GM04504 (cell line): ENCODE measurements around the gene SLFN12L.
"Not testable (repeated sequence)": the region's sequence is repeated elsewhere in the genome, so short reads cannot be mapped to it uniquely, and the experiment has no call there.

Experiments used
- DNase-seq: peaks from one replicate; pipeline ENCODE4 v3.0.0-alpha.2; 2012; ENCODE audit warnings: low read depth

The SLFN12L gene

GRCh38 chr17:35542990-35543389, 5.5 kb upstream of the SLFN12L start:
- DNase-seq = no peak

- no peak for DNase-seq
Measured at GRCh38 chr17:35541434-35541833, 4.0 kb upstream of the SLFN12L start.

- DNase-seq = no peak
Measured at GRCh38 chr17:35540589-35541404, 3.3 kb upstream of the SLFN12L start.

GRCh38 chr17:35539659-35540026, 2.2 kb upstream of the SLFN12L start:
- no peak for DNase-seq

GRCh38 chr17:35536664-35537171, 760 bp downstream of the SLFN12L start:
- no peak for DNase-seq

GRCh38 chr17:35535406-35535805, 2.1 kb downstream of the SLFN12L start:
- DNase-seq = not testable (repeated sequence)

GRCh38 chr17:35534576-35535093, 2.8 kb downstream of the SLFN12L start:
- no peak for DNase-seq

GRCh38 chr17:35531160-35531559, 6.3 kb downstream of the SLFN12L start:
- no peak for DNase-seq

- DNase-seq = no peak
Measured at GRCh38 chr17:35529866-35530265, 7.6 kb downstream of the SLFN12L start.

GRCh38 chr17:35529326-35529725, 8.2 kb downstream of the SLFN12L start:
- DNase-seq = not testable (repeated sequence)

GRCh38 chr17:35523296-35523695, 14.2 kb downstream of the SLFN12L start:
- no peak for DNase-seq

GRCh38 chr17:35521654-35522256, 15.7 kb downstream of the SLFN12L start:
- not testable (repeated sequence) for DNase-seq

GRCh38 chr17:35521150-35521549, 16.3 kb downstream of the SLFN12L start:
- DNase-seq = no peak

- no peak for DNase-seq
Measured at GRCh38 chr17:35519906-35520442, 17.5 kb downstream of the SLFN12L start.

- no peak for DNase-seq
Measured at GRCh38 chr17:35519439-35519838, 18.0 kb downstream of the SLFN12L start.

GRCh38 chr17:35518431-35518830, 19.0 kb downstream of the SLFN12L start:
- not testable (repeated sequence) for DNase-seq

- no peak for DNase-seq
Measured at GRCh38 chr17:35515027-35515426, 22.5 kb downstream of the SLFN12L start.

- DNase-seq = no peak
Measured at GRCh38 chr17:35514564-35514963, 22.9 kb downstream of the SLFN12L start.

- no peak for DNase-seq
Measured at GRCh38 chr17:35510052-35510451, 27.4 kb downstream of the SLFN12L start.

GRCh38 chr17:35507714-35508113, 29.8 kb downstream of the SLFN12L start:
- DNase-seq = not testable (repeated sequence)

- DNase-seq = no peak
Measured at GRCh38 chr17:35499548-35499947, 37.9 kb downstream of the SLFN12L start.

GRCh38 chr17:35498448-35499178, 38.9 kb downstream of the SLFN12L start:
- no peak for DNase-seq
